Stimulated activated CD4-positive, alpha-beta T cell treated with anti-CD3 and anti-CD28 coated beads, Interleukin-1b, Interleukin-23, amount 100 ng/mL, for 4 hours (primary cell): ENCODE data around the gene OTULIN.

ENCODE experiments used
- DNase-seq, 2 donors: peaks; one replicate each; pipeline ENCODE4 v3.0.0-alpha.2; 2020; ENCODE audit warnings: low read depth in 2 of 2

Gene OTULIN

DNA sequence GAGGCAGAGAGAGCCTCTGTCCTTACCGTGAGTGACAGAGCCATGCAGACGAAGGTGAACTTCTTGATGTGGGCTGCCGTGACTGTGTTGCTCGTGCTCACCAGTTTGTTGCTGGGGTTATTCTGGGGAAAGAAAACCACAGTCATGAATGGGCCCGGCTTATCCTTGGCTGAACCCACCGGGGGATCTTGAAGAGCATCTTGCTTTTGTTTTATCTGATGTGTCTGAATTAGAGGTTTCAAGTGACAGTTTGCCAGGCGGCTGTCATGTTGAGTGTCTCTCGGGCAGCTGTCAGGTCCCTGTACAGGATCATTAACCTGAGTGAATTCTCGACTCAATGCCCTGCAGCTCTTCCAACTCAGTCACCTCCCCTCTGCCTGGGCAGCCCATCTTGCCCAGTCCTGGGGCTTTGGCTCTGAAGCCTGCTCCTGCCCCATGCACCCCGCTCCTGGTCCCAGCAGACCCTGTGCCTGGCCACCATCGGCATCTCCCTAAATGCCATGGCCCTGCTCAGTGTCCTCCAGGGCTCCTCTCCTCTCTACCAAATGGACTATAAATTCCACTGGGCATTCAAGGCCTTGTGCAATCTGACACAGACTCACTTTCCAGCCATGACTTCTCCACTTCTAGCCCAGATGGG is 77.4 kb downstream of the OTULIN start:
- no peak for DNase-seq

DNA sequence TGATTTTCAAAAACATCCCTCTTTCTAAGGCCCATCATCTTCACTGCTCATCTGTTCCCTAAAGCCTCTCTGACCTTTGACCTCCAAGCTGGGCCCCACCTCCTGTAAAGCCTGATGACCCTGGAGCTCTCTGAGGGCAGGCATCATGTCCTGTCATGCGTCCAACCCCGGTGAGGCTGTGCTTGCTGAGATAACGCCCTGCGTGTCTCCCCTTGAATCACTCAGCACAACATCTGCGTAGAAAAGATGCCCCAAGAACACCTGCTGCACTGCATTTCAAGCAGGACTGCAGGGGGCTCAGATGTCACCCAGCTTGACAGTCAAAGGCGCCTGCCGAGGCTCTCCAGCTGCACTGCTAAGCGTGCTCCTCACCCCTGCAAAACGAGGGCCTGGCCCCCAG is 78.0 kb downstream of the OTULIN start:
- no peak for DNase-seq

DNA sequence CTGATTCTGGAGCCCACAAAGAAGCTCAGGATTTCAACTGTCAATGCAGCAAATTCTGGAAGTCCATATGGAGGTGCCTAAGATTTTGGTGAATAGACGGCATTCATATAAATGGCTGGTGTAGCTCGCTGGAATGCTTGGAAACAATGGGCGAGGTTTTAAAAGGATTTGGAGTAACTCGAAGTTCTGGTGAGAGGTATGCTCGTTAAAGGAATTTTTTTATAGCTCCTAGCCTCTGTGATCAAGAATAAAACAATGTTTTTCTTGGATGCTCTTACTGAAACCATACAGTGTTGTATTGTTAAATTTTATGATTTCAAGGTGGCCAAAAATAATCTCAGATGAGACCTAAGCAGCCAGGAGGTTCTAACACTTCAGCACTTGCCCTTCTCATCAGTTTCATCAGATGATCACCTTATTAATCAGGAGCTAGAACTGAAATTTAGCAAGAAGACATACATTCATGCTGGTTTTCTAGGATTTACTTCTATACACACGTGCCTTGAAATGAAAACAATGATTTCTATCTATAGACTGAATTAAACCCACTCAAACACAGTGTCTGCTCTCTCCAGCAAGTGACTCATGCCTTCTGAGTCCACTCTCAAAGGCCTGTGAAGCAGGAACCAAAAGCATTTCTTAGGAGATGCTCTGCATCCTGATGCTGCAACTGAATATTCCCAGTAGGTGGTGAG is 79.2 kb downstream of the OTULIN start:
- no peak for DNase-seq

DNA sequence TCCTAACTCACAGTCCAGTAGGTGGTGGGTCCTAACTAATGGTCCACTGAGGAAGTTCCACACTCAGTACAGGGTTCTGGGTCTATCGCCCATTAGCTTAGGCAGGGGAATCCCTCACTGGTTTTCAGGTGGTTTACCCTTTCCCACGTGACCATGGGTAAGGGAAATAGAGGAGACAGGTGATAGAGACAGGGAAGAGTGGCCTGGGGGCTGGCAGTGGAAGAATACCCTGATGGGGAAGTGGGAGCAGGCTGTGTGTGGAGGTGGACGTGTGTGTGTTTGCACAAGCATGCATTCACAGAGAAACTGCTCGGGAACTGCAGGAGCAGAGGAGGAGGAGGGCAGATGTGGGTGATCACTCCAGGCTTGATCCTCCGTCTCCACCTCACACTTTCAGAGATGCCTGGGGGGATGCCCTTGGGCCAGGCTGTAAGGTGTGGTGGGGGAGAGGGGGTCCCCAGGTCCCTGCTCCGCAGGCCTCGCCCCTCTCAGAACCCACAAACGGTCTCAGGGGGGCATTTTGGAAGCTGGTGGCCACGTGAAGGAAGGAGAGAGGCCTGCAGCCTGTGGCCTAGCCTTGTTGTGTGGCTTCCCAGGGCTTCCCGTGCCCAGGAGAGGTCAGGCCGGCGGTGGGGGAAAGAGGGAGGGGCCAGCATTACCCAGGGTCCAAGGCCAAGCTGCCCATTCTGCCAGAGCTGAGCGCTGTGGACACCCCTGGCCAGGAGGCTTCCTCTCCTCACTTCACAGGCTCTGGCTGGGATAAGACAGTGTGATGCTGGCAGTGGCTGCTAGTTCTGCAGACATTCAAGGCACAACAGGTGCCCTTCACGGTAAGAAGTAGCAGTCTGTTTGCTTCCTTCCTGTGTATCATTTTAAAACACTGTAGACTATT is 80.0 kb downstream of the OTULIN start:
- DNase-seq, result no peak

DNA sequence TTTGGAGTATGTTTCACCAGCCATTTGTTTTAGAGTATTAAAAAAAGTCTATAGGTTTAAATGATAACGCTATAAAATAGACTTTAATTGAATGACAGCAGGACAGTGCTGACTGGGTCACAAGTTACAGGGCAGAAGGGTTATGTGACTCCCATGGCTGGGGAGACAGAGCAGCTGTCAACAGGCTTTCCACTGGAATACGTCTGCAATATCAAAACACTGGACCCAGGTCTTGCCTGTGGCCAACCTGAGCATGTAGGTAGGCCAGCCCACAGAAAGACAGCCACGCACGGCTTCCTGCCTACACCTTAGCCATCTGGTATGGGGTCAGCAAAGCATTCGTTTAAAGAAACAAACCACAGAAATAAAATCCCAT is 80.7 kb downstream of the OTULIN start:
- no peak for DNase-seq

DNA sequence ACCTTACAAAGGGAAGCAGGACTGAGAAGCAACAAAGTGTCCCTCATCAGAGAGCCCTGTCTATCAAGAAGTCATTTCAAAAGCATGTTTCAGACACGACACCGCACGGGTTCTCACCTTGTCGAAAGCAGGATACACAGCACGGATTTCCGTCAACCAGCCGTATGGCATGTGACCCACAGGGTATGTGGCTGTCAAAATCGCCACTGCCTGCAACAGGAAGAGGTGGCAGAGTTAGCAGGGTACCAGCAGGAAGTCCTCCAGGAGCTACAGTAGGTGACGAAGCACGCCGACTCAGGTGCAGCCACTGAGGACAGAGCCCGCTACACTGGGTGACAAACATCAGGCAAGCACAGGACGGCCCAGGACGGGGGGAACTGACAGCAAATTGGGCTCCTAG is 81.2 kb downstream of the OTULIN start:
- DNase-seq, result no peak

DNA sequence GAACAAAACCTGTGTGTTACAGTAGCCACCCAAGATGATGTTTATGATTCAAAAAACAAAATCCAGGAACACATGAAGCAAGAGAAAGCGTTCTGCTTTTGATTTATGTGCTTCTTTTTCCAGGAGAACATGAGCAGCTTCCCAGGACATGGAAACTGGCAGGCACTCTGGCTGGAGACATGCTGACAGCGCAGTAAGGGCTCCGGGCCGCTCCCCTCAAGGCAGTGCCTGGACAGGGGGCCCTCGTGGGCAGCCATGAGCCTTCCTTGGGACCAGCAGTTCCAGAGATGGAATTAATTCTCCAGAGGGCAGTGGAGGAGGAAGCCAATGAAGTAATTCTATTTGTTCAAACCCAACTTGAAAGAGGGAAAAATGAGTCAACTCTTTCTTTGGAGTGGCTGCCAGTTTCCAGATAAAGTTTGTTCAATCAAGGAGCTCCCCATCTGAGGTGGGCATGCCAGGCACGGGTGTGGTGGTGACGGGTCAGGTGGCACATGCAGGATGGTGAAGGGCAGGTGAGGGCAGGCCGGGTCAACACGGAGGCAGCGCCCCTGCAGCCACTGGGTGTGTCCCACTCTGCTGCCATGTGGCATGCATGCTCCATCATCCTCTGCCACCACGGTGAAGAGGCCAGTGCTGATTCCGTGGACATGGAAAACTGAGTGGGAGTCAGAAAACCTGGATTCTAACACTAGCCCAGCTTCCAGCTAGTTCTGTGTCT is 83.8 kb downstream of the OTULIN start:
- no peak for DNase-seq
